Skeletal muscle cell (primary cell): ENCODE data around the gene SPPL3.

ENCODE experiments used
- DNase-seq: peaks from one replicate; pipeline ENCODE4 v3.0.0-alpha.2; 2010; ENCODE audit warnings: low read depth
- H3K4me3 ChIP-seq: 2 replicates; pipeline ENCODE4 v1.5.1; 2011; ENCODE audit warnings: low read depth, mild to moderate bottlenecking, control low read depth, low read length, moderate library complexity

SPPL3 gene

DNA sequence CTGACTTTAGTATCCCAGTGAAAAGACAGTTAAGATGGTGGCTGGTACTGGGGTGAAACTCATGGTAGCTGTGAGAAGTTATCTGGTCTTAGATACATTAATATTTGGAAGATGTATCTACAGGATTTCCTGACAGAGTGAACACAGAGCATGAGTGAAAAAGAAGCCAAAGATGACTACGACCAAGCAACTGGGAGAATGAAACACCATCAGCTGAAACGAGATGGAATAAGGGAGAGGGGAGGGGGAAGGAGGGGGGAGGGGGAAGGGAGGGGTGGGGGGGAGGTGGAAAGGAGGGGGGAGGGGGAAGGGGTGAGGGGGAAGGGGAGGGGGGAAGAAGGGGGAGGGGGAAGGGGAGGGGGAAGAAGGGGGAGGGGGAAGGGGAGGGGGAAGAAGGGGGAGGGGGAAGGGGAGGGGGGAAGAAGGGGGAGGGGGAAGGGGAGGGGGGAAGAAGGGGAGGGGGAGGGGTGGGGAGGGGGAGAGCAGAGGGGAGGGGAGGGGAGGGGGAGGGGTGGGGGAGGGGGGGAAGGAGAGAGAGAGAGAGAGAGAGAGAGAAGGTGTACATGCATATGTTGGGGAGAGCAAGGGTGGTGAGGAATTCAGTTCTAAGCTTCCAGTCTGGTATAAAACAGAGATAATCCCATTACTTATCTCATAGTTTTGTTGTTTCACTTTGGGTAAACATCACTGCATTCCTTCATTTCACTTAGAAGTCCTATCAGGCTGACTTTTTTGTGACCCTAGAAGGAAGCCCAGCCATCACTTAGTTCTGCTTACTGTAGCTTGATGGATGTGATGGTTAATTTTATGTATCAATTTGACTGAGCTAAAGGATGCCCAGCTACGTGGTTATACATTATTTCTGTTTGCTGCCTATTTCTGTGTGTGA is 73.9 kb downstream of the SPPL3 start:
- H3K4me3 ChIP-seq: no peak overlapping the region

DNA sequence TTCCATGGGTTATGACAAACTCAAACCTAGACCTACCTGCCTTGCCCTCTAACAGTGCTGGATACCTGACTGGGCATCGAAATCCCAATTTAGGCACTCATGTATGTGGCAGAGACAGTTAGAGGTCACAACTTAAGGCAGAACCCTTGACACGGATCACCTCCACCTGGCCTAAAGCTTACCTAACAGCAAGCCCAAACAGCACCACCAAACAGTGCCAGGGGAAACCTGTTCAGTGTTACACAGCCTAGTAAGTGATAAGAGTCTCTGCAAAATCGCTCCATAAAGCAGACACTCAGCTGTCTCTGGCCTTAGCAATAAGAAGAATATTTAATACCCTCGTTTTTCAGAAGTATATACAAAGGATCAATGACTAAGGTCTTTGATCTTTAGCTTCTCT is 77.8 kb downstream of the SPPL3 start:
- no peak for DNase-seq
- H3K4me3 ChIP-seq: no peak overlapping the region

More for the DNA sequence above, 73.9 kb downstream of the SPPL3 start:
- no peak for DNase-seq

DNA sequence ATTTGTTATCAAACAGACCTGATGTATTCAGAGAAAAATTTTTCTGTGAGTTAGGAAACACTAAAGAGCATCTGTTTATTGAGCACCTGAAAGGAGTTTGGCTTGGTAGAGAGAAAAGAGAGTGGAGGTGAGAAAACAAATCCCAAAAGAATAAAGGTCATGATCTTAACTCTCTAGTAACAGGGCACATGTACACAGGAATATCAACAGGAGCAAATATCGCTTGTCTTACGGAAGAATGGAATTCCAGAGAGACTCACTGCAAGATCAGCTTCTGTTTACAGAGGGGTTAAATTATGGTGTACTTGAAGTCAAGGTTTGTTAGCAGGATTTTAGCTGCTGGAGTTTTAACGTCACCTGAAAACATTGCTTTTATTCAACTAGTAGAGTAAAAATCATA is 78.8 kb downstream of the SPPL3 start:
- no peak for DNase-seq
- H3K4me3 ChIP-seq: no peak overlapping the region

DNA sequence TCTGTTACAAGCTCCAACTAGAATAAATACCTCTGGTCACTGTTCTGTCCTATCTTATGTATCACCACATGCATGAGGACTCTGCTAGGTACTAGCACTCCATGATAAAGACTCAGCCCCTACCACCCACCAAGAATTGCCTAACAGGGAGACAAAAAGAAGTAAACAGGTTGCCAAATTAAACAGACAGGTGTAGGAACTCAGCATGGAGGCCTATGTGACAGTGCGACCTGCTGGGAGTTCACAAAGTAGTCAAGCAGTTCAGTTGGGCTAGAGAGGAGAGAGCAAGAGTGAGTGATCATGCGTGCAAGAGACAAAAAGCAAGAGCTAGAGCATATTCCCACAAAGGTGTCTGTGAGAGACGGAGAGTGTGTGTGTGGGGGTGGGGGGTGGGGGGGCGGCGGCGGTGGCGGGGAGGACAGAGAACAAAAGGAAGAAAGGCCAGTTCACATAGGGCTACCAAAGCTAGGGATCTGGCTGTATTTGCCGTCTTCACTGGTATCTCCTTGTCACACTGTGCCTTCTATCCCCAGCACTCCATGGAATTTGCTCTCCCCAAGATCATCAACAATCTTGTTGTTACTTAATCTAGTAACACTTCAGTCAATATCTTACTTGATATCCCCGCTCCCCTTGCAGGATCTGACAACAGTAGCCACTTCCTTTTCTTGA is 81.2 kb downstream of the SPPL3 start:
- DNase-seq: no peak
- no peak overlapping the region for H3K4me3 ChIP-seq

DNA sequence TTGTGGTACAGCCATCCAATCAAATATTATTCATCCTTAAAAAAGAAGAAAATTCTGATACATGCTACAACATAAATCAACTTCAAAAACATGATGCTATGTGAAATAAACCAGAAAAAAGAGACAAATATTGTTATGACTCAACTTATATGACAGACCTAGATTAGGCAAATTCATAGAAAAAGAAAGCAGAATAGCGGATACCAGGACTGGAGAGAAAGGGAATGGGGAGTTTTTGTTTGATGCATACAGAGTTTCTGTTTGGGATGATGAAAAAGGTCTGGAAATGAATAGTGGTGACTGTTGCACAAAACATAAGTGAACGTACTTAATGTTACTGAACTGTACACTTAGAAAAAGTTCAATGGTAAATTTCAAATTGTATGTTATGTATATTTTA is 82.3 kb downstream of the SPPL3 start:
- DNase-seq: no peak
- H3K4me3 ChIP-seq: no peak overlapping the region

DNA sequence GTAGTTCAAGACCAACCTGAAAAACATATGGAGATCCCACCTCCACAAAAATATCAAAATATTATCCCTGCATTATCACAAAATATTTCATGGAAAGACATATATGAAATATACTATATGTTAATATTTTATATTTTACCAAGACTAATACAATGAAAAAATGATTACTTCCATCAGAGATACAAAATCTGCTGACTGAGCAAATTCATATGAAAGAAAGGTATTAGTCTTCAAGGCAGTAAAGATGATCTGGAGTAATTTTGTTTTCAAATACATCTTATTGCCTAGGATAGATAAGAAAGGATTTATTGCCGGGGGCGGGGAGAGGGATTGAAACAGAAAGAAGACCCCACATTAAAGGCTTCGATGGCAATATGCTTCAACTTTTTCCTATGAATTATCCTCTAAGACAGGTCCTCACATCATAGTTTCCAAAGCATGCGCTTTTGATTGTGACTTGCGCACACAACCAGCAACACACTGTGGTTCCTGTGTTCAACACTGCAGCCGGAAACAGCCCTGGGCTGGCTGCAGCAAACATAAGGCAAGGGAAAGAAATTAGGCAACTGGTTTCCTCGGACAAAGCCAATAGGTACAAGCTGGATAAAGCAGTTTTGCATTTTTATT is 83.2 kb downstream of the SPPL3 start:
- H3K4me3 ChIP-seq: no peak overlapping the region
- DNase-seq: no peak

DNA sequence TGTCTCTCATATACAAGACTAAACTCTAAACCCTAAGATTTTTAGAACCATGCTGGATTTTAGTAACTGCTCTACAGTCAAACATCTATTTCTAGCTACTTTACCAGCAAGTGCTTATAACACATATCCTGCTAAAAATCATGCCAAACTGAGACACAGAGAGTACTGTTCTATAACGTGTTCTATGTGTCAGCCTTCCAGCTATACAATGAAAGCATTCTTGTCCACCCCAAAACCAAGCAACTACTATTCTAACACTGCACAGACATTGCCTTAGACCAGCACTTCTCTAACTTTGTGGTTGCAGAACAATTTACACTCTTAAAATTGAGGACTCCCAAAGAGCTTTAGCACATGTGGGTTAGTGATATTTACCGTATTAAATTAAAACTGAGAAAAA is 85.7 kb downstream of the SPPL3 start:
- DNase-seq: no peak
- H3K4me3 ChIP-seq: no peak overlapping the region

DNA sequence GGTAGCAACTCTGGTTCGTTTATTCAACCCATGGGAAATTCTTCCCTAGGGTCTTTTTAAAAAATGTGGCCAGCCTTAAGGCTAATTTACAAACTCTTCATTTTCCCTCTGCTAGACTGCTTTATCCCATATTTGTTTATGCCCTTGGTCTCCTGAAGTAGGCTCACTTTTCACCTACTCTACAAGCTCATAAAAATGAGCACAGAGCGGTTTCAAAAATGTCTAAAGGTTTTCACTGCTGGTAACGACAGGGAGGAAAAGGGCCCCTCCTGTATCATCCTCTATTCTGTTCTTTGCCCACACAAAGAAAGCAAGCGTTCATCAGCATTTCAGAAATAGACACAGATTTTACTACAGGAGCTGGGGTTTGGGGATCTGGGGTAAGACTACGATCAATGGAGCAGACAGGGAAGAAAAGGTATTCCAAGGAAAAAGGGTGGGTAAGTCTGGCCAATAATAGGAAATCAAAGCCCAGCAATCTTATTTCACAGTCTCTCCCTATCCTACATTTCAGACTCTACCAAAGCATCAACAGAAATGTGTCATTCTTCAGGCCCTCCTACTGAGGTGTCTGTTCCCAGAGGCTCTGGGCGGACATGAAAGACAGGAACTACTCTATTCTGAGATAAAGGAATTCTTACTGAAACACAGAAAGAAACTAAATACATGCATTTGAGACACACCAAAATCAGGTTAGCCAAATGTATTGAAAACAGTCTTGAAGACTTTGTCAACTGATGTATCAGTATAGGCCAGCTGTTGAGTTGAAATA is 86.4 kb downstream of the SPPL3 start:
- no peak for DNase-seq
- no peak overlapping the region for H3K4me3 ChIP-seq

DNA sequence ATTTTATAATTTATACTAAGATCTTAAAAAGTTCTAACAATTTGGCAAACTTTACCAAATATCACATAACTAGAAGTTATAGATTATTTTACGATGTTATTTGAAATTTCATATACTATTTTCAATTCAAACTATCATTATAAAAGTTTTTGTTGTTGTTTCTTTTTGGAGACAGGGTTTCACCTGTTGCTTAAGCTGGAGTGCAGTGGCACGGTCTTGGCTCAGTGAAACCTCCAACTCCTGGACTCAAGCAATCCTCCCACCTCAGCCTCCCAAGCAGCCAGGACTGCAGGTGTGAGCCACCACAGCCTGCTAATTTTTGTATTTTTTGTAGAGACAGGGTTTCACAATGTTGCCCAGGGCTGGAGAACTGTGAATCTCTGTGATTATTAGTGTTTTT is 87.8 kb downstream of the SPPL3 start:
- DNase-seq: no peak
- H3K4me3 ChIP-seq: no peak overlapping the region

DNA sequence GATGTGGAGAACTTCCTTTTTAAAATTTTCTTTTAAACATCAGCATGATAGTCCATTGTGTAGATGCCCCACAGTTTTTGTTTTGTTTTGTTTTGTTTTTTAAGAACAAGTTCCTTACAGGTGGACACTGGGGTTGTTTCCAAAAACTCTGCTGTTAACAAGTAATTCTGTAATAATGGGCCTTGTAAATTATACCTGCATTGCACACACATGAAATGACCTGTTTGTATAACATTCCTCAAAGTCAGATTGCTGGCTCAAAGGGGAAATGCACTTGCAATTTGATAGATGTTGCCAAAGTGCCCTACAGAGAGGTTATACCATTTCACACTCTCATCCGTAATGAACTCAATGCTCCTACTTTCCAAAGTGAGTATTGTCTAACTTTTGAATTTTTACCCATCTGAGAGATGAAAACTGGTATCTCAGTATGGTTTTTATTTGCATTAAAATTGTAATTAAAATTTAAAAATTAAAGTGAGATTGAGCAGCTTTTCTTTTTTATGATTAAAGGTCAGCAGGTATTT is 89.2 kb downstream of the SPPL3 start:
- no peak for DNase-seq
- H3K4me3 ChIP-seq: no peak overlapping the region

DNA sequence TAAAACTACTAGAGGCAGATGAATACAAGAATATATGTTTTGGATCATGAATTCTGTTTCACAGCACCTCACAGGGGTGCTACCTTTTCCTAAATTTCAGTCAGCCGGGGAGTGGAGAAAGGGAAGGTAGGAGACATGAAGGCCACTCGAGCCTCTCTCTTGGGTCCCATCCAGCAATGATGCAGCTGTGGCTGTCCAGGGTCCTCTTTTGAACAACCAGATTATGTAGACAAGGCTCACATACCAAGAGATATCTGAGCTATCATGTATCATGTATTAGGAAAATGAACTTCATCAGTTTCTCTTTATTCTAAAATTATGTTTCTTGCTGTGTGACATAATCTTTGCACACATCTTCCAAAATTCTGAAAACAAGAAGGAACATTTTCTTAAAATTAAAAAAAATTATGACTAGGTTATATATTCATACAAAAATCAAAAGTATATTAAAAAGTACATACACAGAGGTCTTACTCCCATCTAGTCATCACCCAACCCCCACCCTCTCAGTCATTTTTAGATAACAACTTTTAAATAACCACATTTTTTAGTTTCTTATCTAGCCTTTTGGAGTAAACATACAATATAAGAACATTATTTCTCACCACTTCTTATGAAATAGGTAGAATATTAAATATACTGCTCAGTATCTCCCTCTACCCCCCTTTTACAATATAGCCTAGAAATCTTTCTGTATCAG is 89.8 kb downstream of the SPPL3 start:
- no peak overlapping the region for H3K4me3 ChIP-seq

DNA sequence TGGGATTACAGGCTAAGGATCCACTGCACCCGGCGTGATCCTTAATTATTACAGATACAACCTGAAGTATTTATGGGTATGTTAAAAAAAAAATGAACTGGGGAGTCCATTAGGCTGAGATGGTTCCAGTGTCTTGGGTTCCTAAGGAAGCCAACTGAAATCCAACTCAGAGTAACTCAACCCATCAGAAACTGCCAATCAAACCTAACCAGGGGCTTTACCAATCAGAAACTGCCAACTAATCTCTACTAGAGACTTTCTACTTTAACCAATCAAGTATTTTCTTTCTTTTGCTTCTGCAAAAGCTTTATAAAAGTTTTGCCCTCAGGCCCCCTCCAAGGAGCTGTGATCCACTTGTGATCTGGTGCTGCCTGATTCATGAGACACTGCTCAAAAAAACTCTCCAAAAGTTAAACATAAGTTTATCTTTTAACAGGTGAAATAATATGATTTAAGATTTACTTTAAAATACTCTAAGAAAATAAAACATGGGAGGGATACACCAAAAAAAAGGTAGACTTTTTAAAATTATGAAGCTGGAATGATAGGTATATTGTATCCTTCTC is 90.5 kb downstream of the SPPL3 start:
- no peak overlapping the region for H3K4me3 ChIP-seq
- no peak for DNase-seq

More for the DNA sequence above, 89.8 kb downstream of the SPPL3 start:
- no peak for DNase-seq

DNA sequence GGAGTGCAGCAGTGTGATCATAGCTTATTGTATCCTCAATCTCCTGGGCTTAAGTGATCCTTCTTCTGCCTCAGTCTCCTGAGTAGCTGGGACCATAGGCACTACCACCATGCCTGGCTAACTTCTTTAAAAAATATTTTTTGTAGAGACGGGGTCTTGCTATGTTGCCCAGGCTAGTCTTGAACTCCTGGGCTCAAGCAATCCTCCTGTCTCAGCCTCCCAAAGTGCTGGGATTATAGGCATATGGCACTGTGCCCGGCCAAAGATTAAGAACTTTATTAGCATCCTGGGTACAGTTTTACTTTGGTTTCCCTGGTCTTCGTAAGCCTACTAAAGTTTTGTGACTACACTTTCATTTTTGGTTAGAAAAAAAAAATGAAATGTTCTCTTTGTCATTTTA is 94.1 kb downstream of the SPPL3 start:
- no peak for DNase-seq
- H3K4me3 ChIP-seq: no peak overlapping the region

DNA sequence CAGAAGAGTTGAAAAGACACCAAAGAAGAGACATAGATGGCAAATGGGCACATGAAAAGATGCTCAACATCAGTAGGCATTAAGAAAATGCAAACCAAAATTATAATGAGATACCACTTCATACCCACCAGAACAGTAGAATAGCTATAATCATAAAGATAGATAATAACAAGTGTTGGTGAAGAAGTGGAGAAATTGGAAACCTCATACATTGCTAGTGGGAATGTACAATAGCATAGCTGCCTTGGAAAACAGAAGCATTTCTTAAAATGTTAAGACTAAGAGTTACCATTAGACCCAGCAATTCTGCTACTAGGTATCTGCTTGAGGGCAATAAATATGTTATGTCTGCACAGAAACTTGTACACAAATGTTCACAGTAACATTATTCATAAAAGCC is 99.7 kb downstream of the SPPL3 start:
- no peak for DNase-seq
- no peak overlapping the region for H3K4me3 ChIP-seq

DNA sequence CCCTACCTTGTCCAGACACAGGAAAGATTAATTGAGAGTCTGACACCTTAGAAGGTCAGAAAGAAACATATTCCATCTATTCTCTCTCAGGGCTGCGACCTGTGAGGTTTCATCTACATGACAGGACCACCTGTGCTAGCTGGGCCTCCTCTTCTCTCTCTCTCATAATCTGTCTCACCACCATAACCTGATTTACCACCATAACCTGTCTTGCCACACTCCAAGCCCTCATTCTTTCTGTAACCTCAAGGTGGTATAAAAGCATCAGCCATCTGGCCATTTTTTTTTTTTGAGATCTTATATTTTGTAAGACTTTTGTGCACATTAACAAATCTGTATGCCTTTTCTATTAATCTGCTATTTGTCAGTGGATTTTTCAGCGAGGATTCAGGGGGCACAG is 103.0 kb downstream of the SPPL3 start:
- H3K4me3 ChIP-seq: no peak overlapping the region
- no peak for DNase-seq

DNA sequence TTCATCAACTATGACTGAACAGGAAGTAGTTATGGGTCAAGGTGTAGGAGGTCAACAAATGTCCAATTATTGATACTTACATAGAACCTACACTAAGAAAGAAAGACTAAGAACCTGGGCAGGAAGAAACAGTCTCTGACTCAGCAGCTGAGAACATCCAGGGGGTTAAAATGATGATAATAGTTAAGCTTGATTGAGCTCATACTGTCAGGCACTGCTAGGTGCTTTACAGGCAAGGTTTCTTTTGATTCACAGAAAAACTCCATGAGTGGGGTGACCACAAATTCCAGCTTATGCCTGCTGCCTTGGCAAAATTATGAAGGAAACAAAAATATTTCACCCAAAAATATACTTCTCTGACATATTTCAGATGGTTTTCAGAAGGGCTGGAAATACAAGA is 103.5 kb downstream of the SPPL3 start:
- no peak for DNase-seq
- H3K4me3 ChIP-seq: no peak overlapping the region

DNA sequence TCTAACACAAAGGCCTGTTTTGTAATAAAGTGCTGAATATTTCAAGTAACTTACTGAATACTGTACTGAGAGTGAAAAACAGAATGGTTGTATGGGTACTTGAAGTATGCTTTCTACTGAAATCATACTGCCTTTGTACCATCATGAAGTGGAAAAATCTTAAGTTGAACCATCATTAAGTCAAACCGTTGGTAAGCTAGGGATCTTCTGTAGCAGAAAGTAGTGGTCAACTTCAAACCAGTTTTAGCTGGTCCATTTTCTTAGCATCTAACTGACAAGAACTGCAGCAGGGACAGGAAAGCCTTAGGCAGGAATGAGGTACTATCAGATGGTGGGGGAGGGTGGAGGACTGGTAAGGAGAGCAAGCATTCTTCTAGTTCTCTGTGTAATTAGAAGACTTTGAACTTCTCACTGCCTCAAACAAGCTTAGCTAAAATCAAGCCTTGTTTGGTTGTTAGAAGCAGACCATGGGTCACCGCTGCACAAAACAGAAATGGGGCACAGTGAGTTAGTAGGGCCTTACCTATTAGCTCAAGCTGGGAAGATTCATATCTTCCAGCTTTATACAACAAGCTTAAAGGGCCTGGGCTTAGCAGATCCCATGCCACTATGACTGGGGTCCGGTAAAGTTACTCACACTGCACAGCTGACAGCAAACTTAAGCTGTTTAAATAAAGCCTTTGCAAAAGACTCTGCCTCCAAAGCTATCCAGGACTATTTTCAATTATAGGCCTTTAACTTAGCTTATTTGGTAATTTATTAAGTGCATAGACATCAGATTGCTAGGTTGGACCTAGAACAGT is 104.7 kb downstream of the SPPL3 start:
- DNase-seq: no peak
- no peak overlapping the region for H3K4me3 ChIP-seq

DNA sequence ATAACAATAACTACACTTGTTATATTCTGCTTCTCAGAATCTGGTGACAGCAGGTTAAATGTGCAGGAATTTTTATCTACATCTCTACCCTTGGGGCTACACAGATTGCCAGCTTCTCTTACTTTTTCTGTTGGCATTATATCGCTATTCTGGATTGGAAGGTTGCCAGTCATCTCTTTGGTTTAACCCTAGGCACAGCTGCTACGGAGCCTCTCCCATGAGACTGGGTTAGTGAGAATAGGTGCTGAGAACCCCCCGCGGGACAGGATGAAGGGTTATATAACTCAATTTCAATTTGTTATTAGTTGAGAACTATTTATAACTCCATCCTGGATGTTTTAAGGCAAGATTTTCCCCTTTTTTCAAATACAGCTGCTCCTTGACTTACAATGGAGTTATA is 105.5 kb downstream of the SPPL3 start:
- no peak for DNase-seq
- H3K4me3 ChIP-seq: no peak overlapping the region
